H9 (cell line): ENCODE data around the gene TEAD1. TPM values are rescaled to one million over a fixed set of nuclear protein-coding genes. Genes with fewer than 3 reads are reported as not detected.

Source experiments
- DNase-seq: peaks from one replicate; pipeline ENCODE4 v3.0.0-alpha.2; 2017
- H2AFZ ChIP-seq: one replicate; pipeline ENCODE4 v1.6.1; 2013; ENCODE audit warnings: mild to moderate bottlenecking, low read length, control low read depth, moderate library complexity
- H2AK5ac ChIP-seq: 2 replicates; pipeline ENCODE4 v1.6.1; 2013; ENCODE audit warnings: low read length, control low read depth, mixed read lengths; ENCODE audit not compliant: insufficient read length
- H2BK120ac ChIP-seq: one replicate; pipeline ENCODE4 v1.6.1; 2013; ENCODE audit warnings: low read depth, mild to moderate bottlenecking, low read length, control low read depth, inconsistent platforms; ENCODE audit not compliant: poor library complexity, severe bottlenecking
- H2BK12ac ChIP-seq: 2 replicates; pipeline ENCODE4 v1.6.1; 2013; ENCODE audit warnings: low read length, control low read depth, mixed read lengths, low read depth; ENCODE audit not compliant: insufficient read length
- H2BK15ac ChIP-seq: 2 replicates; pipeline ENCODE4 v1.6.1; 2013; ENCODE audit warnings: low read depth, low read length, control low read depth
- H2BK20ac ChIP-seq: one replicate; pipeline ENCODE4 v1.6.1; 2013; ENCODE audit warnings: low read depth, mild to moderate bottlenecking, low read length, control low read depth, inconsistent platforms; ENCODE audit not compliant: poor library complexity, severe bottlenecking
- H2BK5ac ChIP-seq: 2 replicates; pipeline ENCODE4 v1.6.1; 2013; ENCODE audit warnings: low read length, control low read depth, mixed read lengths; ENCODE audit not compliant: insufficient read length
- H3K14ac ChIP-seq: 2 replicates; pipeline ENCODE4 v1.6.1; 2013; ENCODE audit warnings: low read length, control low read depth; ENCODE audit not compliant: insufficient read depth
- H3K18ac ChIP-seq: 2 replicates; pipeline ENCODE4 v1.6.1; 2013; ENCODE audit warnings: low read depth, mild to moderate bottlenecking, mixed read lengths, low read length, control low read depth; ENCODE audit not compliant: insufficient read length
- H3K23ac ChIP-seq: 2 replicates; pipeline ENCODE4 v1.6.1; 2013; ENCODE audit warnings: low read length, control low read depth, mixed read lengths, low read depth; ENCODE audit not compliant: insufficient read length
- H3K23me2 ChIP-seq: 2 replicates; pipeline ENCODE4 v1.6.1; 2013; ENCODE audit warnings: low read depth, mild to moderate bottlenecking, mixed read lengths, low read length, control low read depth; ENCODE audit not compliant: insufficient read length, poor library complexity, severe bottlenecking
- H3K27ac ChIP-seq: 2 replicates; pipeline ENCODE4 v1.5.1; 2013; ENCODE audit warnings: low read length, control low read depth, mixed read lengths, low read depth; ENCODE audit not compliant: insufficient read length
- H3K27me3 ChIP-seq: 2 replicates; pipeline ENCODE4 v1.6.1; 2013; ENCODE audit warnings: low read length, control low read depth, inconsistent platforms; ENCODE audit not compliant: insufficient read depth
- H3K4ac ChIP-seq: 2 replicates; pipeline ENCODE4 v1.6.1; 2013; ENCODE audit warnings: low read depth, mild to moderate bottlenecking, control low read depth, inconsistent platforms, low read length, moderate library complexity
- H3K4me1 ChIP-seq: 2 replicates; pipeline ENCODE4 v1.6.1; 2013; ENCODE audit warnings: low read length, control low read depth, inconsistent platforms; ENCODE audit not compliant: insufficient read depth
- H3K4me2 ChIP-seq: 2 replicates; pipeline ENCODE4 v1.6.1; 2013; ENCODE audit warnings: low read length, control low read depth, mixed read lengths; ENCODE audit not compliant: insufficient read length, insufficient read depth
- H3K56ac ChIP-seq: 2 replicates; pipeline ENCODE4 v1.6.1; 2013; ENCODE audit warnings: low read depth, mild to moderate bottlenecking, mixed read lengths, low read length, control low read depth; ENCODE audit not compliant: insufficient read length
- H3K79me1 ChIP-seq: 2 replicates; pipeline ENCODE4 v1.6.1; 2013; ENCODE audit warnings: low read depth, mild to moderate bottlenecking, moderate library complexity, low read length, control low read depth, inconsistent platforms; ENCODE audit not compliant: insufficient read depth, poor library complexity, severe bottlenecking
- H3K79me2 ChIP-seq: 2 replicates; pipeline ENCODE4 v1.6.1; 2013; ENCODE audit warnings: low read length, control low read depth, inconsistent platforms; ENCODE audit not compliant: insufficient read depth
- H3K9ac ChIP-seq: 2 replicates; pipeline ENCODE4 v1.6.1; 2013; ENCODE audit warnings: low read length, control low read depth, mixed read lengths; ENCODE audit not compliant: insufficient read length; ENCODE audit errors: extremely low read depth
- H3K9me3 ChIP-seq: one replicate; pipeline ENCODE4 v1.6.1; 2013; ENCODE audit warnings: low read depth, low read length, inconsistent platforms; ENCODE audit not compliant: control insufficient read depth
- H3T11ph ChIP-seq: one replicate; pipeline ENCODE4 v1.6.1; 2013; ENCODE audit warnings: mild to moderate bottlenecking, low read length, control low read depth, inconsistent platforms
- H4K20me1 ChIP-seq: one replicate; pipeline ENCODE4 v1.6.1; 2013; ENCODE audit not compliant: control insufficient read depth, insufficient read length, insufficient read depth
- H4K5ac ChIP-seq: 2 replicates; pipeline ENCODE4 v1.6.1; 2013; ENCODE audit warnings: low read depth, mild to moderate bottlenecking, mixed read lengths, low read length, control low read depth; ENCODE audit not compliant: insufficient read length
- H4K8ac ChIP-seq: replicated peaks from 2 replicates; pipeline ENCODE4 v1.6.1; 2013; ENCODE audit warnings: low read length, control low read depth, mixed read lengths, low read depth; ENCODE audit not compliant: insufficient read length
- H4K91ac ChIP-seq: 2 replicates; pipeline ENCODE4 v1.6.1; 2013; ENCODE audit warnings: low read depth, mild to moderate bottlenecking, moderate library complexity, mixed read lengths, low read length, control low read depth; ENCODE audit not compliant: insufficient read length
- H3K27ac Mint-ChIP-seq, 3 experiments: 2 replicates in 2 of 3; 3 replicates in 1 of 3; pipeline ENCODE4 v1.8.0; 2020 to 2021; ENCODE audit warnings: mixed read lengths in 3 of 3, mild to moderate bottlenecking in 1 of 3, moderate library complexity in 1 of 3
- H3K27me3 Mint-ChIP-seq: 2 replicates; pipeline ENCODE4 v1.8.0; 2021; ENCODE audit warnings: low read depth, mild to moderate bottlenecking, moderate library complexity, mixed read lengths
- H3K36me3 Mint-ChIP-seq, 3 experiments: 2 replicates in 2 of 3; 3 replicates in 1 of 3; pipeline ENCODE4 v1.8.0; 2020 to 2021; ENCODE audit warnings: low read depth in 3 of 3, mixed read lengths in 3 of 3; ENCODE audit not compliant: insufficient read depth in 1 of 3
- H3K4me1 Mint-ChIP-seq, 2 experiments: 2 replicates each; pipeline ENCODE4 v1.8.0; 2020; ENCODE audit warnings: mixed read lengths in 2 of 2
- H3K4me3 Mint-ChIP-seq, 2 experiments: 2 replicates in 1 of 2; 3 replicates in 1 of 2; pipeline ENCODE4 v1.8.0; 2020 to 2021; ENCODE audit warnings: mild to moderate bottlenecking in 2 of 2, mixed read lengths in 2 of 2, moderate library complexity in 1 of 2
- H3K9me3 Mint-ChIP-seq, 2 experiments: 2 replicates in 1 of 2; 3 replicates in 1 of 2; pipeline ENCODE4 v1.8.0; 2020; ENCODE audit warnings: mild to moderate bottlenecking in 2 of 2, mixed read lengths in 2 of 2, moderate library complexity in 1 of 2
- WGBS: extraction: QIAGEN DNeasy Blood & Tissue Kit; methylation state at CpG from one replicate; pipeline ENCODE4 v1.1.7; 2013; ENCODE audit warnings: missing lambda C conversion rate, low lambda C conversion rate, mixed read lengths; ENCODE audit not compliant: insufficient read length; ENCODE audit errors: extremely low coverage; 5-methylcytosine and 5-hydroxymethylcytosine counted together
- total RNA-seq: library from RNA; stranded (reverse); gene quantifications from 2 replicates; pipeline ENCODE4 v1.2.1, GENCODE V29; 2021
- TF ChIP-seq, protein P1 (sequence below): fragments of 200-600 bp; sonication (generic); conservative IDR thresholded peaks from 3 replicates; pipeline ENCODE4 v1.8.0; 2021; ENCODE audit warnings: antibody characterized with exemption, mild to moderate bottlenecking

The TEAD1 gene
- total RNA-seq, 1 experiment from 2014 or later: 75.1 TPM

DNA sequence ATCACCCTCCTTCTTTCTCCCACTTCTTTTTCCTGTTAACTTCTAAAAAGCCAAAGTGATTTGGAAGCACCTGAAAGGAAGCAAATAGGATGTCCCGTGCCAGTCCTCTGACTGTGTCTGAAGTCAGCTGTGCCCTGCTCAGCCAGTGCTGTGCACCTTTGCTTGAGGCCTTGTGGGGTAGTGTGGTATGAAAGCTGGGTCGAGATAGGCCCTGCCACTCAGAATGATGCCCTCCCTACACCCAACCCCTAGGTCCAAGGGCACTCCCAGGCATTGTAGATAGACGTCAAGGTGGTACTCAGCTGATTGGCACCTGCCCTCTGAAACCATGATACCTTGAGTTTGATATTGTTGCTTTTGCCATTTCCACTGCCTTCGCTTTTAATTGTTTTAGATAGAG lies 251.3 kb downstream of the TEAD1 start:
- Histone ChIP-seq H2AFZ (no peak overlapping the region), H2BK20ac (no peak overlapping the region)
- WGBS: no CpG with 5 or more reads among the region's 4 CpGs

More for the DNA sequence above, 251.3 kb downstream of the TEAD1 start:
- H3K23ac ChIP-seq: no peak overlapping the region
- Mint-ChIP-seq H3K4me3 (no peak overlapping the region), H3K36me3 (peaks cover 2 to 18% (median 12%) of the 10 kb centered on the region in 3 experiments; a peak in 6 of 7 replicates), H3K9me3 (no peaks in the 10 kb centered on the region), H3K27ac (no peak overlapping the region), H3K4me1 (peaks cover 8 to 12% of the 10 kb centered on the region in 2 experiments), H3K27me3 (no peaks in the 10 kb centered on the region)
- H3K23me2 ChIP-seq: no peaks in the 10 kb centered on the region
- no peaks in the 10 kb centered on the region for H3K4me1 ChIP-seq
- no peak overlapping the region for H3K27ac ChIP-seq
- no peak overlapping the region for H3K14ac ChIP-seq
- no peaks in the 10 kb centered on the region for H3K9me3 ChIP-seq
- TF ChIP-seq, protein P1, sequence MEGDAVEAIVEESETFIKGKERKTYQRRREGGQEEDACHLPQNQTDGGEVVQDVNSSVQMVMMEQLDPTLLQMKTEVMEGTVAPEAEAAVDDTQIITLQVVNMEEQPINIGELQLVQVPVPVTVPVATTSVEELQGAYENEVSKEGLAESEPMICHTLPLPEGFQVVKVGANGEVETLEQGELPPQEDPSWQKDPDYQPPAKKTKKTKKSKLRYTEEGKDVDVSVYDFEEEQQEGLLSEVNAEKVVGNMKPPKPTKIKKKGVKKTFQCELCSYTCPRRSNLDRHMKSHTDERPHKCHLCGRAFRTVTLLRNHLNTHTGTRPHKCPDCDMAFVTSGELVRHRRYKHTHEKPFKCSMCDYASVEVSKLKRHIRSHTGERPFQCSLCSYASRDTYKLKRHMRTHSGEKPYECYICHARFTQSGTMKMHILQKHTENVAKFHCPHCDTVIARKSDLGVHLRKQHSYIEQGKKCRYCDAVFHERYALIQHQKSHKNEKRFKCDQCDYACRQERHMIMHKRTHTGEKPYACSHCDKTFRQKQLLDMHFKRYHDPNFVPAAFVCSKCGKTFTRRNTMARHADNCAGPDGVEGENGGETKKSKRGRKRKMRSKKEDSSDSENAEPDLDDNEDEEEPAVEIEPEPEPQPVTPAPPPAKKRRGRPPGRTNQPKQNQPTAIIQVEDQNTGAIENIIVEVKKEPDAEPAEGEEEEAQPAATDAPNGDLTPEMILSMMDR: no peak
- H4K91ac ChIP-seq: no peak overlapping the region
- H4K5ac ChIP-seq: no peak overlapping the region
- no peak overlapping the region for H2BK15ac ChIP-seq
- H4K20me1 ChIP-seq: no peaks in the 10 kb centered on the region
- H3K4me2 ChIP-seq: no peak overlapping the region
- H2AK5ac ChIP-seq: no peak overlapping the region
- no peak overlapping the region for H3K9ac ChIP-seq
- no peak overlapping the region for H3T11ph ChIP-seq
- H3K79me1 ChIP-seq: no peaks in the 10 kb centered on the region
- no peaks in the 10 kb centered on the region for H3K79me2 ChIP-seq
- H4K8ac ChIP-seq: no peak overlapping the region
- H3K4ac ChIP-seq: no peak overlapping the region
- DNase-seq: no peak
- H2BK12ac ChIP-seq: no peak overlapping the region
- no peak overlapping the region for H3K56ac ChIP-seq
- no peaks in the 10 kb centered on the region for H3K27me3 ChIP-seq
- H2BK5ac ChIP-seq: no peak overlapping the region
- no peak overlapping the region for H2BK120ac ChIP-seq
- no peak overlapping the region for H3K18ac ChIP-seq
